Loucy (cell line): ENCODE measurements around the gene SLC6A9.

Experiments used
- H2AFZ ChIP-seq: fragments of 200-600 bp; sonication (generic); 2 replicates; pipeline ENCODE4 v1.6.0; 2016; ENCODE audit warnings: antibody characterized with exemption, mild to moderate bottlenecking, low read length, moderate library complexity
- H3F3A ChIP-seq: fragments of 200-600 bp; 2 replicates; pipeline ENCODE4 v1.6.0; 2016; ENCODE audit warnings: antibody characterized with exemption, low read depth, mild to moderate bottlenecking
- H3K27me3 ChIP-seq: fragments of 200-600 bp; sonication (generic); 2 replicates; pipeline ENCODE4 v1.6.1; 2014; ENCODE audit warnings: low read length, mild to moderate bottlenecking; ENCODE audit not compliant: insufficient read depth, poor library complexity, severe bottlenecking
- H3K36me3 ChIP-seq: fragments of 200-600 bp; sonication (generic); 2 replicates; pipeline ENCODE4 v1.6.1; 2016; ENCODE audit warnings: low read length; ENCODE audit not compliant: insufficient read depth
- H3K4me1 ChIP-seq: fragments of 200-600 bp; sonication (generic); 2 replicates; pipeline ENCODE4 v1.5.1; 2014; ENCODE audit warnings: low read length, mild to moderate bottlenecking; ENCODE audit not compliant: insufficient read depth, poor library complexity, severe bottlenecking
- H3K4me2 ChIP-seq: fragments of 200-600 bp; sonication (generic); 2 replicates; pipeline ENCODE4 v1.6.0; 2014; ENCODE audit warnings: antibody characterized with exemption, low read length, low read depth, mild to moderate bottlenecking; ENCODE audit not compliant: poor library complexity, severe bottlenecking
- H3K4me3 ChIP-seq: fragments of 200-600 bp; sonication (generic); 2 replicates; pipeline ENCODE4 v1.5.1; 2014; ENCODE audit warnings: low read length, mild to moderate bottlenecking, mixed read lengths; ENCODE audit not compliant: poor library complexity, severe bottlenecking
- H3K79me2 ChIP-seq: fragments of 200-600 bp; sonication (generic); 2 replicates; pipeline ENCODE4 v1.6.1; 2014; ENCODE audit warnings: low read length; ENCODE audit not compliant: insufficient read depth
- H3K9ac ChIP-seq: fragments of 200-600 bp; sonication (generic); 2 replicates; pipeline ENCODE4 v1.6.0; 2014; ENCODE audit warnings: mild to moderate bottlenecking, low read depth, low read length, moderate library complexity; ENCODE audit not compliant: poor library complexity, severe bottlenecking
- H3K9me2 ChIP-seq: fragments of 200-600 bp; sonication (generic); replicated peaks from 2 replicates; pipeline ENCODE4 v1.6.1; 2016; ENCODE audit warnings: low read depth, low read length, mixed read lengths
- H3K9me3 ChIP-seq: fragments of 200-600 bp; sonication (generic); 2 replicates; pipeline ENCODE4 v1.6.1; 2014; ENCODE audit warnings: mild to moderate bottlenecking, antibody characterized with exemption, low read length, low read depth; ENCODE audit not compliant: insufficient read depth
- H4K20me1 ChIP-seq: fragments of 200-600 bp; sonication (generic); 2 replicates; pipeline ENCODE4 v1.6.0; 2014; ENCODE audit warnings: antibody characterized with exemption, low read length, mild to moderate bottlenecking; ENCODE audit not compliant: insufficient read depth, poor library complexity, severe bottlenecking
- EZH2phosphoT487 ChIP-seq: fragments of 200-600 bp; IDR thresholded peaks from 2 replicates; pipeline ENCODE4 v1.6.1; 2018; ENCODE audit warnings: antibody characterized with exemption, mild to moderate bottlenecking, moderate library complexity, borderline replicate concordance
- TF ChIP-seq, protein P1 (sequence below): fragments of 200-600 bp; sonication (generic); conservative IDR thresholded peaks from 2 replicates; pipeline ENCODE4 v1.5.1; 2014; ENCODE audit warnings: mild to moderate bottlenecking, antibody characterized with exemption, low read length

Gene SLC6A9

DNA sequence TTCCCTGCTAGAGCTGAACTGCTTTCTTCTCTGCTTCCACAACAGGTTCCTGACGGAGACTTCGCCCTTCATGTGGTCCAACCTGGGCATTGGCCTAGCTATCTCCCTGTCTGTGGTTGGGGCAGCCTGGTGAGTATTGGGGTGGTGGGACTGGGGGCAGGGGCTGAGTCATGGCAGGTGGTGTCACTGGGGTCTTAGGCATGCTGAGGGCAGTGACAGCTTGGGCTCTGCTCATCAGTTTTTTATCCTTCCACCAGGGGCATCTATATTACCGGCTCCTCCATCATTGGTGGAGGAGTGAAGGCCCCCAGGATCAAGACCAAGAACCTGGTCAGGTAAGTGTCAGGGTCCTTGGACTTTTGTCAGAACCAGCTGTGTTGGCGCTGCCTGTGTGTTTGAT, 55.2 kb downstream of the SLC6A9 start:
- Histone ChIP-seq H3K9me3 (no peaks in the 10 kb centered on the region), H3K9me2 (no peaks in the 10 kb centered on the region), H3K36me3 (no peaks in the 10 kb centered on the region), H3K27me3 (no peaks in the 10 kb centered on the region), H2AFZ (no peak overlapping the region), H3F3A (no peaks in the 10 kb centered on the region; the same call in 1 of the 2 replicates), H3K79me2 (peaks cover 43% of the 10 kb centered on the region), H3K4me2 (peak overlapping the region; percentile 93), H3K4me3 (peak overlapping the region; percentile 91), H3K9ac (peak overlapping the region; percentile 90), H3K4me1 (peaks cover 54% of the 10 kb centered on the region), H4K20me1 (peaks cover 36% of the 10 kb centered on the region)
- TF ChIP-seq, protein P1, sequence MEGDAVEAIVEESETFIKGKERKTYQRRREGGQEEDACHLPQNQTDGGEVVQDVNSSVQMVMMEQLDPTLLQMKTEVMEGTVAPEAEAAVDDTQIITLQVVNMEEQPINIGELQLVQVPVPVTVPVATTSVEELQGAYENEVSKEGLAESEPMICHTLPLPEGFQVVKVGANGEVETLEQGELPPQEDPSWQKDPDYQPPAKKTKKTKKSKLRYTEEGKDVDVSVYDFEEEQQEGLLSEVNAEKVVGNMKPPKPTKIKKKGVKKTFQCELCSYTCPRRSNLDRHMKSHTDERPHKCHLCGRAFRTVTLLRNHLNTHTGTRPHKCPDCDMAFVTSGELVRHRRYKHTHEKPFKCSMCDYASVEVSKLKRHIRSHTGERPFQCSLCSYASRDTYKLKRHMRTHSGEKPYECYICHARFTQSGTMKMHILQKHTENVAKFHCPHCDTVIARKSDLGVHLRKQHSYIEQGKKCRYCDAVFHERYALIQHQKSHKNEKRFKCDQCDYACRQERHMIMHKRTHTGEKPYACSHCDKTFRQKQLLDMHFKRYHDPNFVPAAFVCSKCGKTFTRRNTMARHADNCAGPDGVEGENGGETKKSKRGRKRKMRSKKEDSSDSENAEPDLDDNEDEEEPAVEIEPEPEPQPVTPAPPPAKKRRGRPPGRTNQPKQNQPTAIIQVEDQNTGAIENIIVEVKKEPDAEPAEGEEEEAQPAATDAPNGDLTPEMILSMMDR: peak; percentile 38
- no peak for TF ChIP-seq EZH2phosphoT487

DNA sequence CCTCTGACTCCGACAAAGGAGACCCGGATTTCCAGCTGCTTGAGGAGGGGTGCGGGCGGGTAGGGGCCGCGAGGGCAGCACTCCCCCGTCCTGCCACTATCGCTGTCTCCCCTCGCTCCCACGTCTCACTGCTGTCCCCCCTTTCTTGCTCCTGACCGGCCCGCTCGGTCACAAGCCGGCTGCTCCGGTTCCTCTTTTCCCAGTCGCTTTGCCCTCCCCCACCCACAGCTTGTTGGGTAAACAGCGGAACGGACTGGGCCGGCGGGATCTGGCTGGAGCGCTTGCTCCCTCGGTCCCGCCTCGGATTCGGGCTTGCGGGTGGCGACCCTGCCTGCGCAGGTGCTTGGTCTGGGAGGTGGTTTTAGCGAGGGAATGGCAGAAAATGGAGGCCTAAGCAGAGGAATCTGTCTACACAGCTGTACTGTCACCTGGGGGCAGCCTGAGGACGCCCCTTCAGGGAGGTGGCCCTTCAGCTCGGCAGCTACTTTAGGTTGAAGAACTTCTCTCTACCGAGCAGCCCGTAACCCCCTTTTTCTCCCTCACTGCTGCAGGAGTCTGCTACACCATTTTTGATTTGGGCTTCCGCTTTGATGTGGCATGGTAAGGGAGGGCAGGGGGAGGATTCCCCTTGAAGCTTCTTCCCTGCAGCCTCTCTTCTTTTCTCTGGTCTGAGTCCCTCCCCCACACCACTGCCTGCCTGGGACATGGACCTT, 55.9 kb downstream of the SLC6A9 start:
- Histone ChIP-seq H4K20me1 (peaks cover 36% of the 10 kb centered on the region), H3K36me3 (no peaks in the 10 kb centered on the region), H2AFZ (peak overlapping the region; percentile 94), H3K27me3 (no peaks in the 10 kb centered on the region), H3K4me1 (peaks cover 57% of the 10 kb centered on the region), H3K4me2 (peak overlapping the region; percentile 93), H3K9me3 (no peaks in the 10 kb centered on the region), H3F3A (no peaks in the 10 kb centered on the region; the same call in 1 of the 2 replicates), H3K9me2 (no peaks in the 10 kb centered on the region), H3K4me3 (peak overlapping the region; percentile 91), H3K9ac (peak overlapping the region; percentile 90), H3K79me2 (peaks cover 49% of the 10 kb centered on the region)
- no peak for TF ChIP-seq EZH2phosphoT487
- TF ChIP-seq, protein P1: no peak

DNA sequence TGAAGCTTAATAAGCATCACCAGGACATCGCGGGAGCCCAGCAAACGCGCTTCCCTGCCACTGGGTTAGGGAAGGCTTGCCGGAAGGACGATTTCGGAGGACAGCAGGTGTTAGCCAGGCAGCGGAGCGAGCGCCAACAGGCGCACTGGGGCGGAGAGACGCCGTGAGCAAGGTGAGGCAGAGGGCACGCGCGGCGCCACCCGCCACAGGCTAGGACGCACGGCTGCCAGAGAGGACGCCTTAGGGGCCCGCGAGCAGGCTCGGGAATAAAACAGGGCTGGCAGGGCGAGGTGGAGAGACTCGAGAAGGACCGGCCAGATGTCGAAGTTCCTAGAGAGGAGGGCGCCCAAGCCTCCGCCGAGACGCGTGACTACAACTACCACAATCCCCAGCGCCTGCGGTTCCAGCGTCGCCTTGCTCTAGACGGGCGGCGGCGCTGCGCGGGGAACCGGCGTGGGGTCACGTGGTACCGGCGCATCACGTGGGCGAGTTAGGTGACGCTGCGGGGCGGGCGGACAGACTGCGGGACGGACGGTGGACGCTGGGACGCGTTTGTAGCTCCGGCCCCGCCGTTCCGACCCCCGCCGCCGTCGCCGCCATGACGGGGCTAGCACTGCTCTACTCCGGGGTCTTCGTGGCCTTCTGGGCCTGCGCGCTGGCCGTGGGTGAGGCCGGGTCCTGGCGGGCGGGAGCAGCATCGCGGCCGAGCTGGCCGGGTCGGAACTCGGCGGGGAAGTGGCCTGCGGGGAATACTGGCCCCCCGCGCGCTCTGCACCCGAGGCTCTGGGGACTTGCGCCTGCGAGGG, 56.6 kb downstream of the SLC6A9 start, which contains the start of gene ATP6V0B:
ATP6V0B (plus strand) TSS at position 518 of the 806 bp plus-strand sequence; CDS start at position 599, 81 bp downstream.
- Histone ChIP-seq H3K79me2 (peaks cover 53% of the 10 kb centered on the region), H4K20me1 (peaks cover 36% of the 10 kb centered on the region)
- TF ChIP-seq, protein P1: no peak
- no peak for TF ChIP-seq EZH2phosphoT487

More for the DNA sequence above, 56.6 kb downstream of the SLC6A9 start, which contains the start of gene ATP6V0B:
- no peaks in the 10 kb centered on the region for H3K9me3 ChIP-seq
- H3K4me3 ChIP-seq: peak within 1 kb of the TSS; percentile 91
- peak within 1 kb of the TSS; percentile 94 for H2AFZ ChIP-seq
- H3K4me1 ChIP-seq: peaks cover 50% of the 10 kb centered on the region
- H3K36me3 ChIP-seq: no peaks in the 10 kb centered on the region
- no peaks in the 10 kb centered on the region for H3K9me2 ChIP-seq
- H3F3A ChIP-seq: no peaks in the 10 kb centered on the region; the same call in 1 of the 2 replicates
- peak within 1 kb of the TSS; percentile 93 for H3K4me2 ChIP-seq
- H3K9ac ChIP-seq: peak within 1 kb of the TSS; percentile 90
- no peaks in the 10 kb centered on the region for H3K27me3 ChIP-seq
